ENCODE results near the gene HSPB9. TPM values are rescaled to one million over a fixed set of nuclear protein-coding genes. Genes with fewer than 3 reads are reported as not detected.

HSPB9 gene, protein sequence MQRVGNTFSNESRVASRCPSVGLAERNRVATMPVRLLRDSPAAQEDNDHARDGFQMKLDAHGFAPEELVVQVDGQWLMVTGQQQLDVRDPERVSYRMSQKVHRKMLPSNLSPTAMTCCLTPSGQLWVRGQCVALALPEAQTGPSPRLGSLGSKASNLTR
- 0.10 TPM for polyA plus RNA-seq (2013, experiment 1 of 2; ENCODE audit: insufficient read length)
- polyA plus RNA-seq (2013, experiment 2 of 2; ENCODE audit: insufficient read length) = 0.09 TPM

DNA sequence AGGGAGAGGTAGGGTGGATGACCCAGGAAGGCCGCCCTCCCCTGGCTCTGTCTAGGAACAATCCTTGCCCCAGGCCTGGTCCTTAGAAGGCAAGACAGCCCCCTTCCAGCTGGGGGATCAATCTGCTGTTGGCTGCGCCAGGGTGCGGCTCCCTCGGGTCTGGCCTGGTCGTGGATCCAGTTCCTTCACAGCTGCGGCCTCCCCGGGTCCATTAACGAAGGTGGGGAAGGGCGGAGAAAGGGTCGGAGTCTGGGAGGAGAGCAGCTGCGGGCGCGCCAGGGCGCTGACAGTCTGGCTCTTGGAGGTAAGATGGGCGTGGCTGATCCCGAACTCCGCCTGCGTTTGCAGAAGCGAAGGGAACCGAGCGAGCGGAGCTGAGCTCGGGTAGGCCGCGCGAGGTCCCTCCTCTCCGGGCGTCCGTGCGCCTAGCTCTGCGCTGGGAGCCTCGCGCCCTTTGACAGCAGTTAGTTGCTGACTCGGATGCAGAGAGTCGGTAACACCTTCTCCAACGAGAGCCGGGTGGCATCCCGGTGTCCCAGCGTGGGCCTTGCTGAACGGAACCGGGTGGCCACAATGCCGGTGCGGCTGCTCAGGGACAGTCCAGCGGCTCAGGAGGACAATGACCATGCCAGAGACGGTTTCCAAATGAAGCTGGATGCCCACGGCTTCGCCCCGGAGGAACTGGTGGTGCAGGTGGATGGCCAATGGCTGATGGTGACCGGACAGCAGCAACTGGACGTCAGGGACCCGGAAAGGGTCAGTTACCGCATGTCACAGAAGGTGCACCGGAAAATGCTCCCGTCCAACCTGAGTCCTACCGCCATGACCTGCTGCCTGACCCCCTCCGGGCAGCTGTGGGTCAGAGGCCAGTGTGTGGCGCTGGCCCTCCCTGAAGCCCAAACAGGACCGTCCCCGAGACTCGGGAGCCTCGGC, at the start of gene HSPB9:
HSPB9 (plus strand) TSS at position 434 of the 933 bp plus-strand sequence; CDS start at position 481, 47 bp downstream.
- DNase-seq = no peak

DNA sequence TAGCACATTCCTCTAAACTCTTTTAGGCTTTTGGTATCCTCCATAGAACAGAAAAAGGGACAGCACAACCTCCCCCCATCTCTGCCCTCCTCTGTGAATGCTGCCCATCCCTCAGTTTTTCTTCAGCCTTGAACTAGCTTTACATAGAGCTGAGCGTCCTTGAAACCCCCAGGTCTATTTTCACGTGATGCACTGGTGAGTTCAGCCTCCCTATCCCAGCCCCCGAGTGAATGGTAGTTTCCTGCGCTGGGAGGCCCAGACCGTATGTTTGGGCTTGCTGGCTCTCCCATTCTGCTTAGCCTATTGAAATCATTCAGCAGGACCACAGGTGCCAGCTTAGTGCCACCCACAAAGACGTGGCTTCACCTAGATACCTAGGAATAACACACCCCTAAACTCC, 46.8 kb upstream of the HSPB9 start:
- DNase-seq = no peak

DNA sequence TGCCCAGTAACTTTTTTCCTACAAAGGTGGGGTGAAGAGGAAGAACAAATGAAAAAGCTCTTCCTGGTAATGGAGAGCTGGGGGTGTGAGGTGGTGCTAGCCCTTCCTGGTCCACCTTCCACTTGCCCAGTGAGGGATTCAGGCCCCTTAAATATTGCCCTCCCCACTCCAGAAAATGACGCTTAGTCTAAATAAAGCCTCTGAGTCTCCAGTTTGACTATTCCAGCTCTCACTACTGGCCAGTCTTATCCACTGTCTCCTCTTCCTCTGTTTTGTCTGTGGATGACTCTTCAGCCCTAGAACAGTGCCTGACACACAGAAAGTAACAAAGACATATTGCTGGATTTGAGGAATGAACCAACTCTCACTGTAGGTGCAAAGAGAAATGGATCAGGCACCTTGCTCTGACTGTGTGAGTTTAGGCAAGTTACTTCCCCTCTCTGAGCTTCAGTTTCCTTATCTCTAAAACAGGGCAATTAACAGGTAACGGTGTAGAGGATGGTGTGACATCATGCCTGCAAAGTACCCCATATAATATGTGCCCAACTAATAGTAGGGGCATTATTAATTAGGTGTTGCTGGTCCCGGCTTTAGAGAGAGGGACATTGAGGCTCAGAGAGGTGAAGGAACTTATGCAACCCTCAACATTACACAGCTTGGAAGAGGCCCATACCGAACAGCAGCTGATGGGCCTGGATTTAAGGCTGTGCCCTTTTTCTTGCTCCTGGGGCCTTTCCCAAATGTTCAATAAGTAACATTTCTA, 45.6 kb upstream of the HSPB9 start:
- DNase-seq = no peak

DNA sequence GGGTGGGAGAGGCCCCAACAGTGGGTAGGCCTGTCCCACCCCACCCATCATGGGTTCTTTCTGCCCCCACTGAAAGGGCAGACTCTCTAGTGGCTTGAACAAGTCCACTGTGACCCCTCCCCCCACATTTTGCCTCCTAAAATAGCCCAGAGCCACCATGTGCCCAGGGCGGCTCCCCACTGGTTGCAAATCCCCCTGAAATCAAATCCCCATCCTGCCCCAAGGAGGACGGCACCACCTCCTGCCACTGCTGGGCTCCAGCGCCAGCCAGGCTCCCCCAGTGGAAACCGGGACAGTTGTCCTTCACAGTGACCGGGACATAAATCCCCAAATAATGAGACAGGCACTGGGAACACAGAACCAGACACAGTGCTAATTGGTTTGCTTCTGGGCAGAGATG, 44.8 kb upstream of the HSPB9 start:
- DNase-seq = no peak

DNA sequence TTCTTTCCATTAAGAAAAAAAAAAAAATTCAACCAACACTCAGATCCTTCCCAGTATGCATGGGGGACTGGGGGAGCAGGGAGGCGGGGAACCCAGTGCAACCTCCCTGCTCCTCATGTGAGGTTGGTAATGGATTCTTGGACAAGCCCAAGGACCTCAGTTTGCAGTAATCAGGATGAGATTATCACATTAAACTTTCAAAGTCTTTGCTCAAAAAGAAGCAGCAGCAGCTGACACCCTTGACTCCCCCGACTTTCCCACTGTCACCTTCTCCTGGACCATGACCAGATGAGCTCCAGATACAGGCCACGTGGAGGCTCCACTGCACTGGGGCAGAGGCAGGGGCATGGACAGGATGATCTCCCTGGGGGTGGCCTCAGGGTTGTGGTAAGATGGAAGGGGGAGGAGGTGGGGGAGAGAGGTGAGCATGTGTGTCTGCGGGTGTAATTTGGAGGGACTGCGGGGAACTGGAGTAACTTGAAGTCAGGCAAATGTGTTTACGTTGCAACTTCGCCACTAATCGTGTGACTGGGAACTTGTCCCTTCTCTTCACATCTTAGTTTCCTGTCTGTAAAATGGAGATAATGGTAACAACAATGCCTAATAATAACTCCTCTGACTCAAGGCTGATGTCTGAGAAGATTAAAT, 44.1 kb upstream of the HSPB9 start:
- no peak for DNase-seq

DNA sequence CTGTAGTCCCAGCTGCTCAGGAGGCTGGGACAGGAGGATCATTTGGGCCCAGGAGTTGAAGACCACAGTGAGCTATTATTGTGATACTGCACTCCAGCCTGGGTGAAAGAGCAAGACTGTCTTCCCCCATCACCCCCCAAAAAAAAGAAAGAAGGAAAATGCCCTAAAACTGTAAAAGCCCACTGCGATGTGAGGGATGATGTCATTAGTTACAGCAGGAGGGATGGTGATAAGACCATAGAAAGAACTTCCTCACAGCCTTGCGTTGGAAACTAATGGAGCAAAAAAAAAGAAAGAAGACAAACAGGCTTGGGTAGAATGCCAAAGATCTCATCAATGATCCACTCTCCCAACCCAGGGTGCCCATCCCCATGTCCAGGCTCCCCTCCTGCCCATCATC, 43.1 kb upstream of the HSPB9 start:
- DNase-seq = no peak

DNA sequence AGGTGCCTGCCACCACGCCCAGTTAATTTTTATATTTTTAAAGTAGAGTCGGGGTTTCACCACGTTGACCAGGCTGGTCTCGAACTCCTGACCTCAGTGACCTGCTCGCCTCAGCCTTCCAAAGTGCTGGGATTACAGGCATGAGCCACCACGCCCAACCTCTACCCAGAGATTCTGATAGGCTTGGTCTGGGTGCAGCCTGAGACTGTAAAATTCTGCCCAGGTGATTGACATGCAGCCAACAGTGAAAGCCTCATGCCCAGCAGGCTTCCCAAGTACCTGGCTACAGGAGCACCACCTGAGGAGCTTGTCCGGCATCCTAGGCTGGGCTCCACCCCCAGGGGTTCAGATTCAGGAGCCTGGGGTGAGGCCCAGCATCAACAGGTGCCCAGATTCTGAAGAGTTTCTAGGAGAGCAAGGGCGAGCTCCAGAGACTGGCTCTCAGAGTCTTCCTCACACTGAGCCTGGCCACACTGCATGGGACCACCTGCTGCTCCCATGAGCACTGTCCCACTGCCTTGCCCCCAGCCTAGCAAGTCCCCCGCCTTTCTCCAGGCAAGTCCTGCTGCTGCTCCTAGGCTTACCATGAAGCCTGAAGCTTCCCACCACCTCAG, 41.0 kb upstream of the HSPB9 start:
- no peak for DNase-seq

DNA sequence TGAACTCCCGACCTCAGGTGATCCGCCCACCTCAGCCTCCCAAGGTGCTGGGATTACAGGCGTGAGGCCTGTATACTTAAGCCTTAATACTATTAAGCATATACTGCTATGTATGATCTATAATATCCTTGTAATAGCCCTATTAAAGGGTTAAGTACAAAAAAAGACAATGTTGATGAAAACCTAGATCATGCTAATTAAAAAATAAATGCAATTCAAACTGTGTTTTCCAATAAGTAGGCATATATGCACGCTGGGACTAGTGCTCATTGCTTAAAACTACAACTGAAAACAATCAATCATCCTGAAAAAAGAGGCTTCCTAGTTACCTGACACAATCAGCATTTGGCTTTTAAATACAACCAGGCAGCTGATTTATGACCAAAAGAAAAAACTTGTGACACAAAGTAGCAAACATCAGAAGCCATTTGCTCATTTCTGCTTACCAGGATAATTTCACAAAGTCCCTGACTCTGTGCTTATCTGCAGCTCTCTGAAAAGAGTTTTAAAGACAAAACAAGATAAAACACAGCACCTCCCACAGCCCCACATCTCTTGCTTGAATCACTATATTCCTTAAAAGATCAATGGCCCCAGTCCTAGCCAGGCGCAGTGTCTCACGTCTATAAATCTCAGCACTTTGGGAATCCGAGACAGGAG, 35.4 kb upstream of the HSPB9 start:
- no peak for DNase-seq

DNA sequence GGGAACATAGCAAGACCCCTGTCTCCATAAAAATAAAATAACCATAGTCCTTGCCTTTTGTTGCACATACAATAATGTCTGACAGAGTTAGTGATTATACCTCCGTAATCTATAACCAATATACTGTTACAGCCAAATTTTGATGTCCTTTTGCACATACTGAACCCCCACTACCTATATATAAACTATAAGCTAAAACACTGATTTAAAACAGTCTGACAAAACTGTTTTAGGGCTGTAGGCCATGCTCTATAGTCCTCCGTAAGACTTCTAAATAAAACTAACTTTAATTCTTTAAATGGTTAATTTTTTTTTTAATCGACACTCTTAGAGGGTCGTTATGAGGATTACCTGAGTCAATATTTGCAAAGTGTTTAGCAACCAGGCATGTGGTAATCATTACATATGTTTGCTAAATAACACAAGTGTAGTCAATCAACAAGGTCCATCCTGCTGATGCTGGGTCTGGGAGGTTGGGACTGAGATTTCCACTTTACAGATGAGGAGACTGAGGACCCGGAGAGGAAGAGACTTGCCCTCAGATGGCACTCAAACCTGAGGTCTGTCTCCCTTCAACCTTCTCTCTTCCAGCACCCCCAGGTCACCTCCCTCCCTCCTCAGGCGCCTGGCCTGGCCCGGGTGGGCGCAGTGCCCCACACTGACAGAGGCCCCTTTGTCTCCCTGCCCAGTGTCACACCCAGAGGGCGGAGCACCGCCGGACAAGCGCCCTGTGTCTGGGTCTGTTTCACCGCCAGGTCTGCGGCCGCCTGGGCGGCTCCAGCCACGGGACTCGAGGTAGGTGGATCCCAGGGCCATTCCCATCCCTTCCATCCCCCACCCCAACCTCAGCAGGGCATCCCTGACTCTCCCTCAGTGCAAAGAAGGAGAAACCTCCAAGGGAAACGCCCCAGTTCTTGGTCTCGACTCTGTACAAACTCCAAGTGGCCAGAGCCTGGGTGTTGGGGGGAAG, 34.6 kb upstream of the HSPB9 start:
- DNase-seq = no peak

DNA sequence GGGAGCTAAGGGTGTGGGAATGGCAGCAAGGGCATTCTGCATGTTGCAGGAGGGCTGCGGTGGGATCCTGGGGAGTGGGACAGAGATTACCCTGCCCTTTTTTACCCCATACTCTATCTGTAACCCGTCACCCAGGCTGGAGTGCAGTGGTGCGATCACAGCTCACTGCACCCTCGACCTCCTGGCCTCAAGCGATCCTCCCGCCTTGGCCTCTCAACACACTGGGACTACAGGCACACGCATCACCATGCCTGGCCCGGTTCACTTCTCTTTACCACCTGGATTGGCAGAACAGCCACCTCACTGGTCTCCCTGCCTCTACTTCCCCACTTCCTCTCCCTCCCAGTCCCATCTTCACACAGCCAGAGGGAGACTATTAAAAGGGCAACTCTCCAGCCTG, 33.9 kb upstream of the HSPB9 start:
- DNase-seq = no peak

DNA sequence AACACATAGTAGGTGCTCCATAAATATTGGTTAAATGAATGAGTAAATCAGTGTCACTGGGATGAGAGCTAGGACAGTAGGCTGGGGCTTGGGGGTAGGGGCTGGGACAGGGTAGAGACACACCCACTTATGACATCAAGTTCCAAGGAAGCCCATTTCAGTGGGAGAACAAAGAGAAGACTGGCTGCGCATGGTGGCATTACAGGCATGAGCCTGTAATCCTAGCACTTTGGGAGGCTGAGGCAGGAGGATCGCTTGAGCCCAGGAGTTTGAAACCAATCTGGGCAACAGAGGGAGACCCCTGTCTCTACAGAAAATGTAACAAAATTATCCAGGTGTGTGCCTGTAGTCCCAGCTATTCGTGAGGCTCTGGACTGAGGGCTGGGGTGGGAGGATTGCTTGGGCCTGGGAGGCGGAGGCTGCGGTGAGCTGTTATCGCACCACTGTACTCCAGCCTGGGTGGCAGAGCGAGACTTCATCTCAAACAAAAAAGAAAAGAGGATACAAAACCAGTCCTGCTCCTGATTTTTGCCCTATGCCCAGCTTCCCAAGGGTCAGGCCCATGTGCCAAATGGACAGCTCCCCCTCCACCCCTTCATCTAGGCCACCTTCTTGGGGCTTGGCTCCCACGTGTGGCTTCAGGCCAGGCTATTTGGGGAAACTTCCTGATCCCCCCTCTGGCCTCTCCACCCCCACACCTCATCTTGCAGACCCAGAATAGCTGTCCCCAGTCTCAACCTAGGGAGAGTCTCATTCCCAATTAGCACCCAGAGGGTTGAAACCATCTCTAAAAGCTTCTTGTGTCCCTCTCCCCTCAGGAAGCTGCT, 31.4 kb upstream of the HSPB9 start:
- no peak for DNase-seq

DNA sequence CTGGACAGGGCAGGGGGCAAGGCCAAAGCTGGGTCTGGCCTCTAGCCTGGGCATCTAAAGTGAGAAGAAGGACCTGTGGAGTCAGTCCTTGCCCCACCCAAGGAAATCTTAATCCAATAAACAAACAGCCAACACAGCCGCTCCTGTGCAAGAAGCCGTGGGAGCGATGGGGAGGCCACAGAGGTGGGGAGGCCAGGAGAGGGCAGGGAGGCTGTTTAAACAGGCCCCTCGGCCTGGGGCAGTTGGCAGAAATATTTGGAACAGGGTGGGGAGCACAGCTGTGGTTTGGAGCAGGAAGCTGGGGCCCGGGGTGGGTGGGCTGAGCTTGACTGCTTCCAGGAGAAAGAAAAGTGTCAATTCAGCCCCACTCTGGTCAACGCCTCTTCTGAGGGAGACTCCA, 29.7 kb upstream of the HSPB9 start:
- no peak for DNase-seq

DNA sequence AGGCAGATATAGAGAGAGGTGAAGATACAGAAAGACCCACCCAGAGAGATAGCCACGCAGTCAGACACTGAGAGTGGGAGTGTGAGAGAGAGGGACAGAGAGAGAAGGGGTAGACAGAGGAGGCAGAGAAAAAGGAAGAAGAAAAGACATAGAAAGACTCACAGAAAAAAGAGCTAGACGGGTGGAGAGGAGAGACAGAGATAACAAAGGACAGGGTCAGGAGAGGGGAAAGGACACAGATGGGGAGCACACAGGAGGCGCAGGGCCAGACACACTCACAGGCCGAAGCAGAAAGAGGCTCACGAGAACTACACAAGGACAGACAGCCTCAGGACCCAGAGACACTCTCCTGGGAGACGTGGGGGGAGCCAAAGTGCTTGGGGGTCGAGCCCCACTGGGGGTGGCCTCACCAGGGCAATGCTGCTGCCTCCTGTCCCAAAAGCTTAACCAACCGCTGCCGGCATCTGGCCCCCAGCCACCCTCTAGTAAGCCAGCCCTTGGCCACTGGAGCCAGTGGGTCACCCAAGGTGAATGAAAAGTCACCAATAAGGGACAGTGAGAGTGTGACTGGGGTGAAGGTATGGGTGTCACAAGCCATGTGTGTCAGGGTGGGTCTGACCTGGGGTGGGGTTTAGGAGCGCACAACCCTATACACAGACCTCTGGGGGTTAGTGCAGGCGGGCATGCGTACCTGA, 28.1 kb upstream of the HSPB9 start:
- no peak for DNase-seq

DNA sequence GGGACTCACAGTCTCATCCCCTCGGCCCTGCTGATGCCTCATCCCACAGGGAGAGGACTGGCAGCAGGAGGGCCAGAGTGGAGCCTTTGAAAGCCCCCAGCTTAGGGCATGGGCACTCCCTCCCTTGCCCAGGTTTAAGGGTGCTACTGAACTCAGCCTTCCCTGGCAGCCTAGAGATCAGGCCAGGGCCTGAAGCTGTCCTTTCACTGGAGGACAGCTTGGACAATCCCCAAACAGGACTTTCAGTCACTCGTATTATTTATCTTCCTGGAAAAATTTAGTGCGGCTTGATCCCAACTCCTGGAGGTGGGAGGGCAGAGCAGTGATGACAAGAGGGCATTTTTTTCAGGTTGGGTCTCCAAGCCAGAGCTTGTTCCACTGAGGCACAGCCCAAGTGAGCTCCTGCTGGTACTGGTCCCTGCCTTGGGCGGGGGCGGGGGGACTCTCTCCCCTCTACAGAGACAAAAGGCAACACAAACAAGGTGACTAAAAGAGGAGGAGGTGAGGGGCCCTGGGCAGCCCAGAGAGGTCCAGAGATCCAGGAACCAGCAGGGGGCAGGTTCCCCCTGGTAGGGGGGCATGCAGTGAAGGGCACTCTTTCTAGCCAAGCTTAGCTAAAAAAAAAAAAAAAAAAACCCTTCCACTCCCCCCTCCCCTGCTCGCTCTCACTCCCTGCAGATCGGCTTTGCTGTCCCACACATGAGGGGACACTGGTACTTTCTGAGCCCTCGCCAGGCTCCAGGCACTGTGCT, 26.1 kb upstream of the HSPB9 start:
- DNase-seq = no peak

DNA sequence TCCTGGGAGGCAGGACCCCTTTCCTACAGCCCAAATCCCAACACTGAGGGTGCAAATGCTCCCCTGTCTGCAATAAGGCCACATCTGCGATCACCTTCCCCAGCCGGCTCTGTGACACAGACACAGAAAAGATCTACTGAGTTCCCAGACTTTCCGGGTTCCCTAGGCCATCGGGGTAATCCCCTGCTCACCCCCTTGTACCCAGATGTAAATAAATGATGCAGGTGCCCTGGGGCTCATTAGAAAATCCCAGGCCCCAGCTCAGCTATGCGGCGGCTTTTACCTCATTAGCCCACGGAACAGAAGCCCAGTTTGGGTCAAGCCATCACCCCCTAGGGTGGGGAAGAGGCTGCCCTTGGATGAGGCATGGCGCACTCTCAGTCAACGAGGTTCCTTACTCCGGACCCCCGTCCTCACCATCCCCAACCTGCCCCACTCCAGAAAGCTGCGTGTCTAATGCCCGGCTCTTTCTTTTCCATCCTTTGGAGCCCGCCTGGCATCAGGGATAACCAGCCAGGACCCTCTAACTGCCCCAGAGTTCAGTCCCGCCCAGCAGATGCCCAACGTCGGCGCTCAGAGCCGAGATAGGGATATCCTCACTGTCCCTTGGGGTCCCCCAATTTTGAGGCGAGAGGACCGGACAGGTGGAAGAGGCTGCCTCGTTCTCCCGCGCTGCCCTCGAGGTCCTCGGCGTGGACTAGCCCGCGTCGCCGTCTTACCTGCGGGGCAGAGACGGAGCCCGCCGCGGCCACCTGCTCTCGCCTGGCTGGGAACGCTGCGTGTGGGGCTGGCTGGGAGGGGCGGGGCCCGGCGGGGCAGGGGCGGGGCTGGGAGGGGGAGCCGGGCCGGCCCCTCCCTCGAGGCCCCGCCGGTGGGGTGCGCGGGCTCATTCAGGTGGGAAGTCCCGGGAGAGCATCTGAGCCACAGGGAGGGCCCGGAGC, 24.6 kb upstream of the HSPB9 start, which contains the start of gene ZNF385C:
ZNF385C (minus strand) TSS at position 783 of the 941 bp plus-strand sequence. CDS start 35,417 bp downstream, outside the sequence.
- no peak for DNase-seq

DNA sequence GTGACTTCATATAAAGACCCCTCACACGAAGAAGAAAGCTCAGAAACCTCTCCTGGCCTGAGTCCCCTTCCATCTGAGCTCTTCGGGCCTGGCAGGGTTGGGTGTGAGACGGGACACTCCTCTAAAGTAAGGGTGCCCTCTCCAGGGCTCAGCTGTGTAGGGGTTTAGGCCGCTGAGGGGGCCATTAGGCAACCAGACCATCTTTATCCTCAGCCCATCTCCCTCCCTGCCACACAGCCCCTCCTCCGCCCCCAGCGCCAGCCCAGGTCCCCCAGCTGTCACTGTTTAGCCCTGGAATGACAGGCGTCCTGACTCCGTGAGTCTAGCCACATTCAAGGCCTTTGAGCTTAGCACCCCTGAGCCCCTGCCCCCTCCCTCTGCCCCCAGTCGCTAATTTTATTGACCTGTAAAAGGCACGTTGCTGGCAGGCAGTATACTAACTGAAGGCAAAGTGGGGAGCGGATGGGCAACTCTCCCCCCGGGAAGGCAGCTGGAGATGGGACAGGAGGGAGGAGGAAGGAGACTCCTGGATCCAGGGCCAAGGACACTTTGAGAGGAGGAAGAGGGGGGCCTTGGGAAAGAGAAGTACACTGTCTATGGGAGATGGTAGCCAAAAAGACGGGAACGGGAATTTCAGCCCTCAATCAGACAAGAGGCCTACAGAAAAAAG, 23.7 kb upstream of the HSPB9 start:
- no peak for DNase-seq

All from fibroblast of skin of scalp (primary cell).